GM21423 (cell line): Measurements from ENCODE around the gene SLAMF6.
"Not testable (repeated sequence)": the region's sequence is repeated elsewhere in the genome, so short reads cannot be mapped to it uniquely, and the experiment has no call there.

Experiments used
- ATAC-seq: cut with Tn5 transposase; IDR thresholded peaks from one replicate; pipeline ENCODE4 v1.9.1; 2021; ENCODE audit warnings: mild to moderate bottlenecking, moderate library complexity; ENCODE audit not compliant: unreplicated experiment

The SLAMF6 gene

DNA sequence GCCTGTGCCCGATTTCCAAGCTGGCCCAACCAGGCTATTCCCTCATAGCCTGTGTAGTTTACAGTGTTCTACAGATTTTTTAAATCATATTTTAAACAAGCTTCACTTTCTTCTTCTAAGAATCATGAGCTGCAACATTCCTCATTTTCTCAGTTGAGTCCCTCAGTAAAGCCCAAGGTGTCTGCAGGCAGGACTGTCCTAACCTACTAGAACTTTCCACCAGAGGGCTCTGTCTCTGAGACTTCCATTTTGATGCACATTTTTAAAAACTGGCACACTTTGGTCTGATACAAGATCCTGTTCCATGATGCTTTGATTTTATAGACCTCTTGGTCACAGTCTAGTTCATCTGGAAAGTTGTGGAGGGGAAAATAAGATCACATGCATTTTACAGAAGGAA, 21.6 kb upstream of the SLAMF6 start:
- ATAC-seq = no peak

DNA sequence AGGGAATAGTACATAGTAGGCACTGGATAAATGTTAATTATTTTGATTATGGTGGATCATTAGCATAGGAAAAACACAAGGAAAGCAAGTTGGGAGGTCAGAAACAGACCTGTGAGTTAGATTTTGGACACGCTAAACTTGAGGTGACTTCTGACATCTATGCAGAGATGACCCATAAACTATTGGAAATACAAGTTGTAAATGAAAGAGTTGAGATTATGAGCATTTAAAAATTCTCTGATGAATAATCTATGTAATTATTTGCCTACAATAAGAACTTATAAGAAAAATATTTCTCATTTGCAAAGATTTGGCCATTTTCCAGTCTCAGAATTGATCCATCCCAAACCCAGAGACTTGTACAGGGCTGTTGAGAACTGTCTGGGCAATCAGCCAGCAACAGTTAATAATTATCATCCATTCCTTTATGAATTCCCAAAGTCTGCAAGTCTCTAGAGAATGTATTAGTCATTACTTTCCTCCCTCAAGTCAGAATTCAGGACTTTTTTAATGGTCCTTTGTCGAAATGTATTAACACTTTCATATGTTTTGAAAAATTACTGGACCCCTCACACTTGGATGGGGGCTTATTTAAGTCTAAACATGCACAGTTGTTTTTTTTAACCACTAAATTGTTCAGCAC, 19.4 kb upstream of the SLAMF6 start:
- ATAC-seq = no peak

DNA sequence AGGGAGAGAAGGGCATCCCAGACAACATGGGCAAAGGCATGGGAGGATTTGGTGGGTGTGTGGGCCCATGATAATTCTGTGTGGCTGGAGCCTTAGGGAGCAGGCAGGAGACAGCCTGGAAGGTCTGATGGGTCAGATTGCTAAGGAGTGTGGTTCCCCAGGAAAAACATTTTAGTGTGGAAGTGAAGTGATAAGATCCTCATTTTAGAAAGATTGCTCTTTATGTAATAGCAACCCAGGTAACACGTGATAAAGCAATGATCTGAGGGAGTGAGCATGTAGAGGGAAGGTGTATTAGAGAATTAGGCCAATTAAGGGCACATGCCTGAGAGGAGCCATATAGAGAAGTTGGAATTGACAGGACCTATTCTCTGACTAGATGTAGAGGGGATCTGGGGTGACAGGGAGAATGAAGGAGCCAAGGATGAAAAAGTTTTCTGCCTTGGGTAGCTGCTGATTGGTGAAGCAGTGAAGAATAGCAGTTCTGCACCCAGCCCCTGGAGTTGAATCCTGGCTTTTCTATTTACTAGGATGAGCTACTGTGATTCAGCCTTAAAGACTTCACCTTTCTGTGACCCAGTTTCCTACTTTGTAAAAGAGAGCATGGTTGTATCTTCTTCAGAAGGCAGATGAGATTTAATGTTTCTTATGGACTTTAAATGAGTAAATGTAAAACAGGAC, 18.7 kb upstream of the SLAMF6 start:
- ATAC-seq = no peak

DNA sequence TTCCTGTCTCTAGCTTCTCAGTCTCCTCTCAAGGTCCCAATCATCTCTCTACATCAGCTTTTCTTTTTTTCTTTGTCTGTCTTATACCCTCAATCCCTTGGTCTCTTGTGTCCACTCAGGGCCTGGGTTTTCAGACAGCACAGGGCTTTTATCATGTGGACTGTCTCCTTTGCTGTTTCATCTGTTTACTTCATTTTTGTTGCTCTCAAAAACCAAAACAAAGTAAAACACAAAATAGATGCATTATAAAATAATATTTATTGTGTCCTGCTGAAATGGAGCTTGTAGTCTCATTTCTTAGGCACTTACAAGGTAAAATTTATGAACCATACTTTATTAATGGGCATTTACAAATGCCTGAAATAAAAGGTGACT, 17.8 kb upstream of the SLAMF6 start:
- ATAC-seq = no peak

DNA sequence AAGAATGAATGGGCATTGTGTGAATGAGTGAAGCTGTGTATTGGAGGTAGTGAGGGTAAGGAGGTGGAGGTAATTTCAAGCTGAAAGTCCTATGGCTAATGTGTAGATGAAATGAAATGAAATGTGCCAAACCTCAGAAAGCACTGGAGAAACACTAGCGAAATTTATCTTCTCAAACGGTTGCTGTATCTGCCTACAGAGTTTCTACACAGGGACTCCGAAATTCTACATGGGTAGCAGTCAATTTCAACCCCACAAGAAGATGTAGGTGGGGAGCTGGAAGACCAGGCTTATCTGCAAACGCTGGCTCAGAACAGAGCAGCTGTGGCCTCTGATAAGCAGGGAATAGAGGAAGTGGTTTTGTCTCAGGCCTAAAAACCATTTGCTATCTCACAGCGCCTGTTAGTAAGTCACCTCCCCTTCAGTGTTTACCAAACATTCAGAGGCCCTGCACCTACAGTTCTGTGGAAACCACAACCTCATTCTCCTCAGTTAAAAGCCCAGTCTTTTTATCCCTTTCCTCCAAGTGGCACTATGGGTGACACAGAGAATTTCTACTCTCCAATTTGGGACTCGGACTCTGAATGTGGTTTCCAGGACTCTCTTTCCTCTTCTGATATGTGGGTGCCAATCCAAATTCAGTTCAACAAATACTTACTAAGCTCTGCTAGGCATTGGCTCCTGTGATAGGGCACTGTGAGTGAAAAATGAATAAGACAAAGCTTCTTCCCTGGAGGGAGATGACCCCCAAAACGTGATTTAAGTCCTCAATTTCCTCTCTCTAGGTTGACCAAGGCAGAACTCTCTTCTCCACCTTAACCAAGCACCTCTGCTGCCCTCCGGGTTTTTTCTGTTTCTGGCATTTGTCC, 17.2 kb upstream of the SLAMF6 start:
- ATAC-seq = peak; percentile 94

DNA sequence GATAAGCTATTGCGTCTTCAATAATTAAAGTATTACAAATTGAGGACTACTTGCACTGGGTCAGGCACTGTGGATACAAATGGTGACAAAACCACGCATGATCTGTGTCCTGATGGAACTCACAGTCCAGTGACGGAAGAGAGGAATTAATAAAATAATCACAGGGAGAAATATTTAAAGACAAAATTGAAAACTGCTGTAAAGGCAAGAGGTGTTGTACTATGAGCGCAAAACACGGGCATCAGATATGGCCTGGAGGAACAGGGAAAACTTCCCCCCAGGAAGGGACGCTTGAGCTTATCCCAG, 16.6 kb upstream of the SLAMF6 start:
- no peak for ATAC-seq

DNA sequence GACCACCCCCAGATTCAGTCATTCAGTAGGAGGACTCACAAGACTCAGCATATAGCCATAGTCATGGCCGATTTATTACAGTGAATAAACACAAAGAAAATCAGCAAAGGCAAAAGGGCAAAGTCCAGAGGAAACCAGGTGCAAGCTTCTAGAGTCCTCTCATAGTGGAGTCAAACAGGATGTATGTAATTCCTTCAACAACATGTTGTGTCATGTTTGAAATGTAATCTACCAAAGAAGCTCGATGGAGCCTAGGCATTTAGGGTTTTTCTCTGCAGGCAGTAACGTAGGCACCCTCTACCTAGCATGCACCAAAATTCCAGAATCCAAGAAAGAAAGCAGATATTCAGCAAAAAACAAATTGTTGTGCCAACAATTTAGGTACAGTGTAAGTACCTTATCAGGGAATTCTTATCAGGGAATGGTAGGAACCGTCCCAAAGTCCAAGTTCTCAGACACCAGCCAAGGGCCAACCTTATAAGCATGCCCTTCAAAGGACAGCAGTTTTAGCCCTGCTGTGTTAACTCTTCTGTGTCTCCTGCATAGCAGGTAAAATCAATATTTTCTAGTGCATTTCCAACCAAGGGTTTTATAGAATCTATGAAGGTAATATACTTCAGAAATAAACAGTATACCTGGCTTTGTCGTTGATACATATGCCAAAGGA, 16.1 kb upstream of the SLAMF6 start:
- ATAC-seq = no peak

DNA sequence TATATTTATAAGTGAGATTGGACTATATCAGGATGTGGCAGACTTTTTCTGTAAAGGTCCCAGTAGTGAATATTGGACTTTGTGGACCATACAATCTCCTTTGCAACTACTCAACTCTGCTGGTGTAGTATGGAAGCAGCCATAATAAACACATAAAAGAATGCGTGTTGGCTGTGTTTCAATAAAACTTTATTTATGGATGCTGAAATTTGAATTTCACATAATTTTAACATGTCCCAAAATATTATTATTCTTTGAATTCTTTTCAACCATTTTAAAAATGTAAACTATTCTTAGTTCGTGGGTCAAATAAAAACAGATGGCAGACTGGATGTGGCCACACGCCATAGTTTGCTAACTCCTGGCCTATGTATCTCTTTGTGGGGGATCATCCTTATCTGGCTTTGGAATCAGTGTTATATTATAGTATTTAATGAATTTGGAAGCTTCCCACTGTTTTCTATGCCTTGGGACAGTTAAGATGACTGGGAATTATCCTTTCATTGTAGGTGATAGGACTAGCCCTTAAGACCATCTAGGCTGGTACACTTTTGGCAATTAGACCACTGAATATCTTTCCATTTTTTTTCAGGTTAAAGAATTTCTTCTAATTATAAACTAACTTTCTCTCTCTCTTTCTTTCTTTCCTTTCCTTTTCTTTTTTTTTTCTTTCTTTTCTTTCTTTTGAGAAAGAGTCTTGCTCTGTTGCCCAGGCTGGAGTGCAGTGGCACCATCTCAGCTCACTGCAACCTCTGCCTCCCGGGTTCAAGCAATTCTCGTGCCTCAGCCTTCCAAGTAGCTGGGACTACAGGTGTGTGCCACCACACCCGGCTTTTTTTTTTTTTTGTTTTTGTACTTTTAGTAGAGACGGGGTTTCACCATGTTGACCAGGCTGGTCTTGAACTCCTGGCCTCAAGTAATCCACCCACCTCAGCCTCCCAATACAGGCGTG, 14.9 kb upstream of the SLAMF6 start:
- ATAC-seq = no peak

DNA sequence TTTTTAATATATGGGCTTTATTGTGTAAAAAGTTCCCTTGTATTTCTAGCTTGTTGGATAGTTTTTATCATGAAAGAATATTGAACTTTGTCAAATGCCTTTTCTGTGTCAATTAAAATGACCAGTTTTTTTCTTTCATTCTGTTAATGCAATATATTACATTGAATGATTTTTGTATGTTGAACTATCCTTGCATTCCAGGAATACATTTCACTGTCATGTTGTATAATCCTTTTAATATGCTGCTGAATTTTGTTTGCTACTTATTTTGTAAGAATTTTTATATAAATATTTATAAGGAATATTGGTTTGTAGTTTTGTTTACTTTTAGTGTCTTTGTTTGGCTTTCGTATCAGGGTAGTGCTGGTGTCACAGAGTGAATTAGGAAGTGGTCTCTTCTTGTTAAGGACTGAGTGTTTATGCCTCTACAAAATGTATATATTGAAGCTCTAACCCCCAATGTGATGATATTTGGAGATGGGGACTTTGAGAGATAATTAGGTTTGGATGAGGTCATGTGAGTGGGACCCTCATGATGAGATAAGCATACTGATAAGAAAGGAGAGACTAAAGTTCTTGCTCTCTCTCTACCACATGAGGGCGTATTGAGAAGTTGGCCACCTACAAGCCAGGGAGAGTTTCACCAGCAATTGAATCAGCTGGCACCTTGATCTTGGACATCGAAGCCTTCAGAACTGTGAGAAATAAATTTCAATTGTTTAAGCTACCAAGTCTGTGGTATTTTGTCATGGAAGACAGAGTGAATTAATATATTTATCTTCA, 12.0 kb upstream of the SLAMF6 start:
- no peak for ATAC-seq

DNA sequence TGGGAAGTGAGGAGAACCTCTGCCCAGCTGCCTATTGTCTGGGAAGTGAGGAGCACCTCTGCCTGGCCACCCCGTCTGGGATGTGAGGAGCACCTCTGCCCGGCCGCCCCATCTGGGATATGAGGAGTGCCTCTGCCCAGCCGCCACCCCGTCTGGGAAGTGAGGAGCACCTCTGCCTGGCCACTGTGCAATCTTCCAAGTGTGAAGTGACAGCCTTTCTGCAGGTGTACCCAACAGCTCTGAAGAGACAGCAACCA, 9.4 kb upstream of the SLAMF6 start:
- not testable (repeated sequence) for ATAC-seq

DNA sequence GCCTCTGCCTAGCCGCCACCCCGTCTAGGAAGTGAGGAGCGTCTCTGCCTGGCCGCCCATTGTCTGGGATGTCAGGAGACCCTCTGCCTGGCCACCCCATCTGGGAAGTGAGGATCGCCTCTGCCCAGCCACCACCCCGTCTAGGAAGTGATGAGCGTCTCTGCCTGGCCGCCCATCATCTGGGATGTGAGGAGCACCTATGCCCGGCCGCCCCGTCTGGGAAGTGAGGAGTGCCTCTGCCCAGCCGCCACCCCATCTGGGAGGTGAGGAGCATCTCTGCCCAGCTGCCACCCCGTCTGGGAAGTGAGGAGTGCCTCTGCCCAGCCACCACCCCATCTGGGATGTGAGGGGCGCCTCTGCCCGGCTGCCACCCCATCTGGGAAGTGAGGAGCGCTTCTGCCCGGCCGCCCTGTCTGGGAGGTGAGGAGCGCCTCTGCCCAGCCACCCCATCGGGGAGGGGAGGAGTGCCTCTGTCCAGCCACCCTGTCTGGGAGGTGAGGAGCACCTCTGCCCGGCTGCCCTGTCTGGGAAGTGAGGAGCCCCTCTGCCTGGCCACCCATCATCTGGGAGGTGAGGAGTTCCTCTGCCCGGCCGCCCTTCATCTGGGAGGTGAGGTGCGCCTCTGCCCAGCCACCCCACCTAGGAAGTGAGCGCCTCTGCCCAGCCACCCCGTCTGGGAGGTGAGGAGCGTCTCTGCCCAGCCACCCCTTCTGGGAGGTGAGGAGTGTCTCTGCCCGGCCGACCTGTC, 8.9 kb upstream of the SLAMF6 start:
- ATAC-seq = not testable (repeated sequence)

DNA sequence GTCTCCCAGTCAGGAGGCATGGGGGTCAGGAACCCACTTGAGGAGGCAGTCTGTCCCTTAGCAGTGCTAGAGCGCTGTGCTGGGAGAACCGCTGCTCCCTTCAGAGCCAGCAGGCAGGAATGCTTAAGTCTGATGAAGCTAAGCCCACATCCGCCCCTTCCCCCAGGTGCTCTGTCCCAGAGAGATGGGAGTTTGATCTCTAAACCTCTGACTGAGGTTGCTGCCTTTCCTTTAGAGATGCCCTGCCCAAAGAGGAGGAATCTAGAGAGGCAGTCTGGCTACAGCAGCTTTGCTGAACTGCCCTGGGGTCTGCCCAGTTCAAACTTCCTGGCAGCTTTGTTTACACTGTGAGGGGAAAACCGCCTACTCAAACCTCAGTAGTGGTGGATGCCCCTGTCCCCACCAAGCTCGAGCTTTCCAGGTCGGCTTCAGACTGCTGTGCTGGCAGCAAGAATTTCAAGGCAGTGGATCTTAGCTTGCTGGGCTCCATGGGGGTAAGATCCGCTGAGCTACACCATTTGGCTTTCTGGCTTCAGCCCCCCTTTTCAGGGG, 6.4 kb upstream of the SLAMF6 start:
- ATAC-seq = not testable (repeated sequence)

DNA sequence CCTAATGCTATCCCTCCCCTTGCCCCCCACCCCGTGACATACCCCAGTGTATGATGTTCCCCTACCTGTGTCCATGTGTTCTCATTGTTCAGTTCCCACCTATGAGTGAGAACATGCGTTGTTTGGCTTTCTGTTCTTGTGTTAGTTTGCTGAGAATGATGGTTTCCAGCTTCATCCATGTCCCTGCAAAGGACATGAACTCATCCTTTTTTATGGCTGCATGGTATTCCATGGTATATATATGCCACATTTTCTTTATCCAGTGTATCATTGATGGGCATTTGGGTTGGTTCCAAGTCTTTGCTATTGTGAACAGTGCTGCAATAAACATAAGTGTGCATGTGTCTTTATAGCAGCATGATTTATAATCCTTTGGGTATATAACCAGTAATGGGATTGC, 734 bp upstream of the SLAMF6 start:
- ATAC-seq = not testable (repeated sequence)

DNA sequence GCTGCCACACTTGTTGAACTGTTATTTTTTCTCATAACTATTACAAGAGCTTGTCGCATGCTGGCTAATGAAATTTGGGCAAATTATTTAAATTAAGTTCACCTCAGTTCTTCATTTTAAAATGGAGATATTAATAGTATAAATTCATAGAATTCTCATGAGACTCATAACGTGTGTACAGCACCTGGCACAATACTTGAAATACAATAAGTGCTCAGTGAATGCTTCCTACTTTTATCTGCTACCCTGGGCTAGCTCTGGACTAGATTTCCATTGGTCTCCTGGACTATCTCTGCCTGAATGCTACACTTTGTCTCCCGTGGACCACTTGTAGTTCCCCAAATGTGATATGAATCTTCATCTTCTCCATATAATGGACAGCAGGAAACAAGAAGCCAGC, 919 bp downstream of the SLAMF6 start:
- ATAC-seq = no peak

DNA sequence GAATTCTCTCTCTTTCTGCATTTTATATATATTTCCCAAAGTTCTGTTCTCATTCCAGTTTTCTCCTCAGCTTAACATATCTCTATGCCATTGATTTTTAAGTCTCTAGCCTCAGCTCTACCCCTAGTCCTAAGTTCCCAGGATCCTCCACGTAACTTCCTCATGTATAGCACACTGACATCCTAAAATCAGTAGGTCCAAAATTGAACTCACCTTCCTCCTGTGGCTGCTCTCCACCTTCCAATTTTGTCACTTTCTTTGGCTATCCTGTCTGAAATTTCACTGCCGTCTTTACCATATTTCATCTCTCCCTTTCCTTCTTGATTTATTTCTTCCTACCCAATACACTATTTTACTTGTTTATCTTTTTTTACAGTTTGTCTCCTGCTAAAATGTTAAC, 1.5 kb downstream of the SLAMF6 start:
- no peak for ATAC-seq

DNA sequence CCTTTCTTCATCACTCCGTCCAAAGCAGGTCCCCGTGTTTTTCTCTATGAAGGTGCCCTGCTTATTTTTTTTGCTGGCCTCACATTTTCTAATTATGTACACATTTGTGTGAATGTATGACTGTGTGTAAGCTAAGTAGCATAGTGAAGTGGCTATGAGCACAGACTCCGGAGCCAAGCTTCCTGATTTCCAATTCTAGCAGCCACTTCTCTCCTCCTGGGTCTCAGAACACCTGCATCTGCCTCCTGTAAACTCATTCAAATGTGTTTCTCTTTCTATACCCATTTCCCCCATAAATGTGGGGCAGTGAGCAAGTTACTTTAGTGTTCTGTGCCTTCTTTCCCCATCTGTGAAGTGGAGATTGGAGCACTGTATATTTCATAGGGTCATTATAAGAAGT, 2.1 kb downstream of the SLAMF6 start:
- peak; percentile 36 for ATAC-seq

DNA sequence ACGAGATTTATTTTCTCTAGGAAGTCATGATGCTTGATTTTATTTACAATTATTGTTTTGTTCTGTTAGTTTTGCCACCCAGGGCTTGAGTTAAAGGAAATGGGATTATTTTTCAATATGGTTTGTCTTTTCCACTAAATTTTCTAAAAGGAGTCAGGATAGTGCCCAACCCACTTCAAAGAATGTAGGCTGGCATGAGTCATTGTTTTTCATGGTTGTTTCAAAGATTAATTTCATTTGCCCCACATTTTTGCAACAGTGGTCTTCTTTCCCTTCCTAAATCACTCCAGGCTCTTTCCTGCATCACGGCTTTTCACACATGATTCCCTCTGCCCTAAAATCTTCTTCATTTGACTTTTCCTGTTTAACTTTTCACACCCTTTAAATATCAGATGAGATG, 2.5 kb downstream of the SLAMF6 start:
- no peak for ATAC-seq

DNA sequence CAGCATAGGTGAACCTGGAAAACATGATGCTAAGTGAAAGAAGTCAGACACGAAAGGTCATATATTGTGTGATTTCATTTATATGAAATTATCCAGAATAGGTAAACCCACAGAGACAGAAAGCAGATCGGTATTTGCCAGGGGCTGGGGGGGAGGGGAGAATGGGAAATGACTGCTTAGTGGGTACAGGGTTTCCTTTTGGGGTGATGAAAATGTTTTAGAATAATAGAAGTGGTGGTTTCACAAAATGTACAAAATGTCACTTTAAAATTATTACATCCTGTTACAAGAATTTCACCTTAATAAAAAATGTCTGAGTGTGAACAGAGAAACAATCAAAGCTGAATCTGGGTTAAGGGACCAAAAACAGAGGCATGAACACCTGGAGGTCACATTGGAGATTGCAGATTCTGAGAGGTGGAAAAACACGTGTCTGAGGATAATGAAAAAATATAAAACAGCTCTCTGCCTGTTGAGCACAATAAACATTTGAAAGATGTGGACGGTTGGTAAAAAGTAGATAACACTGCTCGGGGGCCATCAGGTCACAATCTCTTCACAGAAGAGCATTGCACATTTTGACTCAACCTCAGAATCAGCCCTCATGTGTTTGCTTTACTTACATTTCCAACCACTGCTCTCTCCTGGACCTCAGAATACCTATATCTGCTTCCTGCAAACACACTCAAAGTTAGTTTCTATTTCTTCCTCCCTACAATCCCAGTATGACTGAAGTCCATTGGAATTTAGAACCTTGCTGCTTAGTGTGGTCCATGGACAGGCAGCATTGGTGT, 3.2 kb downstream of the SLAMF6 start:
- no peak for ATAC-seq
